ENCODE data around the gene GSTK1.
"Not testable (repeated sequence)": the region's sequence is repeated elsewhere in the genome, so short reads cannot be mapped to it uniquely, and the experiment has no call there.

The GSTK1 gene

DNA sequence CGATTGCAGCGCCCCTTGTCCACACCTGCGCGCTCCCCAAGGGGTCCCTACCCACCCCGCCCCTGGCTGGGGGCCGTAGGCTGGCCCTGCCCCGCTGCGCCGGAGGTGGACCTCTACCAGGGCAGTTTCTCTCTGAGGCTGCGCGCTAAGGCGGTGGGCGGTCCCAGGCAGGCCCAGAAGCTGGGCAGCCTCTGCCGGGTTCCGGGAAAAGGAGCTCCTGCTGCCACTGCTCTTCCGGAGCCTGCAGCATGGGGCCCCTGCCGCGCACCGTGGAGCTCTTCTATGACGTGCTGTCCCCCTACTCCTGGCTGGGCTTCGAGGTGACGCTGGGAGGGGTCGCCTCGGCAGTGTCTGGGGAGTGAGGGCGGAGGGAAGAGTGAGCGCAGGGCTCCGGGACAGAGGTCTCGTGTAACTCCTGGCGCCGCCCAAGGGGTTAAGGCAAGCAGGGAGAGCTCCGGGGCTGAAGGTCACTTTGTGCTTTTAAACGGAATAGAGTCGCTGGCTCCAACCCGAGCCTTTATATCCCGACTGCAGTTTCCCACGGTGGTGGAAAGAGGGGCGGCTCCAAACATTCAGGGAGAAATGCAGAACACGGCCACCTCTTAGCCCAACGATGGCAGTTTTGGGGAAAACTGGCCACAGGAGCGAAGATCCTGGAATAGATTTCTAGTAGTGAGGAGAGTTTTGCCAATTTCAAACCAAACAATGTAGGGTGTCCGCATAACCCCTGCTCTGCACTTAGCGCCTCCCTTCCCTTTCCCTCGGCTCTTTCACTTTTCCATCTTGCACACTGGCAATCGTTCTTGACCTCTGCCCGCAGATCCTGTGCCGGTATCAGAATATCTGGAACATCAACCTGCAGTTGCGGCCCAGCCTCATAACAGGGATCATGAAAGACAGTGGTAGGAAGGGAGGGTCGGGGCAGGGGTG, at the start of gene GSTK1:
TSS of gene GSTK1 (plus strand) at position 176 of the 930 bp plus-strand sequence. CDS start at position 249, 73 bp downstream.
- FAIRE-seq, result no peak

DNA sequence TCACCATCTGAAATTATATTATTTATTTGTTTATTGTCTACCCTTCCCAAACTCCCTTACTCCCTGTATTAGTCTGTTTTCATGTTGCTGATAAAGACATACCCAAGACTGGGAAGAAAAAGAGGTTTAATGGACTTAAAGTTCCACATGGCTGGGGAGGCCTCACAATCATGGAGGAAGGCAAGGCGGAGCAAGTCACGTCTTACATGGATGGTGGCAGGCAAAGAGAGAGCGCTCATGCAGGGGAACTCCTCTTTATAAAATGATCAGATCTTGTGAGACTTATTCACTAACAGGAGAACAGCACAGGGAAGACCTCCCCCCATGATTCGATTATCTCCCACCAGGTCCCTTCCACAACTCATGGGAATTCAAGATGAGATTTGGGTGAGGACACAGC, 49.8 kb upstream of the GSTK1 start:
- FAIRE-seq, result not testable (repeated sequence)

DNA sequence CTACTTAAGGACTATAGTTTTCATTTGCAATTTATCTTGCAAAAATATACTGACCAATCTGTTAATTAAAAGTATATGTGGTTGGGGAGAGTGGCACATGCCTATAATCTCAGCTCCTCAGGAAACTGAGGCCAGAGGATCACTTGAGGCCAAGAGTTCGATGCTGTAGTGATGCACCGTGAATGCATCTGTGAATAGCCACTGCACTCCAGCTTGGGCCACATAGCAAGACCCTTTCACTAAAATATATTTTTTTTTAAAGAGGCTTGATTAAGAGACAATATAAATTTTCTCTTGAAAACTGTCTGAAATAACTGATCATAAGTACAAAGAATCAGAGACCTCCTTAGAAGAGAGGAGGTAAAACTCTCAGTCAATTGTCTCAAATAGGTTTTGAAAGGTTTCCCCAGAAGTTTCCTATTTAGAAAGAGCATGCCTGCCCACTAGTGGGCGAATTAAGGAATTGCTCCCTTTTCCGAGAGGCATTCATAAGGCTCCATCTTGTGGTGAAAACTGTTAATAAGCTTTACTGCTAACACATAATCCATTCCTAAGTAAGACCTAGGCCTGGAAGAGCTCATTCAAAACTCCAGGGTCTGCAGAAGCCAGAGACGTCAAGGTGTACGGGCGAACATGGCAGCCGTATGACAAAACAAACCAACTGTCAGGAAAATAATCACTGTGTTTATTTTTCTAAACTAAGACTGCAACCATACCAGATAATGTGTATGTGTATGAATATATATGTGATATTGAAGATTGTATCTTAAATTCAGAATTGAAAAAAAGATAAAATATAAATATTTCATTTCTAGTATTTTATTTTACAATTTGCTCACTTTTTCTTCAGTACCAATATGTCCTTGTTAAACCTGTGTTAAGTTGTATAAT, 48.2 kb upstream of the GSTK1 start:
- FAIRE-seq, result peak; percentile 95

DNA sequence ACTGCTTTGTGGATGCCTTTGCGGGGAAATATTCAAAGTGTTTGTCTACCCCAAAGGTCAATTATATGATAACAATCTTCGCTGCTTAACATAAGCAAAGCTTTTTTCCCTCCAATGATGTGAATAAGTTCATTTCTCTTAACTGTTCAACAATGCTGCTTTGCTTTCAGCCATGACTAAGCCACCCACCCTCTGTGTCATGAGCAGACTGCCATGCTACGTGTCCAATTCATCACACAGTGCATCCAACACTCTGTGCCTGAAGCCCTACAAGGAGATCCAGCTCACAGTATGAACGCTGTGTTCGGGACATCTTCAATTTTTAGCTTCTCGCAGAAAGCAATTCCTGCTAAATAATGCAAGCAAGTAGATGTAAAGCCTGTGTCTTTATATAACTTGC, 47.1 kb upstream of the GSTK1 start:
- FAIRE-seq, result no peak

DNA sequence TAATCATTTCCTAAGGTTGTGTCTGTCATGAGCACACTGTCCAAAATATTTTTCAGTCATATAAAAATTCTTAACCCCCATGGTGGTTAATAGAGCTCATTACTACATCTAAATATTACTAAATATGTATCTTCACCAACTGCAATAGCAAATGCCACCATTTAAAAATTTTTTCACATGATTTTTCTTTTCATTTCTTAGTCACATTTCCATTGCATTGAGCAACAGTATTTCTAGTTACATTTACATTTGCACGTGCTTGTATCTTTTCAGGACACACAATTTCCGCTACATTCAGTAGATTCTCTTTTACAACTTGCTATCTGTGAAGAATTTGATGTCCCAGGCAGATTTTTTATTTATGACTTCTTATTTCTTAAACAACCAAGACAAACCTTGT, 46.6 kb upstream of the GSTK1 start:
- no peak for FAIRE-seq

DNA sequence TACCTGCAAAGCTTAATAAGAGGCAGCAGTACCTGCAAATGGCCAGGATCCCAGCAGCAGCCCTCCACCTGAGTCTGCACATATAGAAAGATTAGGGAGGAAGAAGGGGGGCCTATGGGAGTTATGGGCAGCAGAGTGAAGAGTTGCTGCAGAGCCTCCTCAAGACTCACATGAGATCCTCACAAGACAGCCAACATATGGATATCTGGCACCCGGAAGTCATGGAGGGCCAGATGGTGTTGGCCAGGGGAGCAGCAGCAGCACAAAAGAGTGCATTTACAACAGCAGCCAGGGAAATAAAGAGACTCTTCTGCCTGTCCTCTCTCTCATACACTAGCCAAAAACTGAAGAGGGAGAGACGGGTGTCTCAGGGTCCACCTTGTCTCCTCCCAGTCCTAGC, 45.4 kb upstream of the GSTK1 start:
- no peak for FAIRE-seq

DNA sequence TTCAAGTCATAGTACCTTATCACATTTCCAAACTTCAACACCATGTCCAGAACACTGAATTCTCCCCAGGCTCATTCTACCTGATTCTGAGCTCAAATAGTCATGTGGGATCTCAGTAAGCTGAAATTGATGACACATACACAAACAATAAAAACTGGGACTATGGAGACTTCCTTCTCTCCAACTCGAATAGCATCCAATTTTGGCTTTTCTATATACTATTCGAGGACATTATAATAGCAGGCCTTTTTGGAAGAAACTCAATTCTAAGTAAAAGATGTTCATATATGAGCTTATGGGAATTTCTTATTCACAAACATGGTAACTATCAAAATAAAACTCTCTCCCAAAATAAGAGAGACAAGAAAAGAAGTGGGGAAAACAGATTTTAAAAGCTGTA, 42.0 kb upstream of the GSTK1 start:
- no peak for FAIRE-seq

DNA sequence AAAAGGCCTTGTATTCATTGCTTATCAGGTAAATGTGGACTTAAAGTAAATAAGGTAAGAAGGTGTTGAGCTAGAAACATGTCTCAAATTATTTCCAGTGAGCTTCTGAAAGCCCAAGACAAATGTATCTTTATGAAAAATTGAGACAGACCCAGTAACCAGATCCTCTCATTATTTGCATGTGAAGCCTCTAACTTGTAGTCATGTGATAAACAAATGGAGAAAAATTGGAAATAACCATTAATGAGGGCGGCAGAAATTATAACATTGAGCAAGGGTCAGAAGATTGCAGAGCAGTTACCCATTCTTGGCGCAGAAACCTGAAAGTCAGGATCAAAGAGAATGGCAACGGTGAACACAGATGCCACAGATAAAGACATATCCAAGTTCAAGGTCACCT, 41.5 kb upstream of the GSTK1 start, which contains the start of gene TAS2R40:
TSS of gene TAS2R40 (plus strand) at position 301 of the 400 bp plus-strand sequence. CDS start at position 343, 42 bp downstream.
- FAIRE-seq, result no peak

DNA sequence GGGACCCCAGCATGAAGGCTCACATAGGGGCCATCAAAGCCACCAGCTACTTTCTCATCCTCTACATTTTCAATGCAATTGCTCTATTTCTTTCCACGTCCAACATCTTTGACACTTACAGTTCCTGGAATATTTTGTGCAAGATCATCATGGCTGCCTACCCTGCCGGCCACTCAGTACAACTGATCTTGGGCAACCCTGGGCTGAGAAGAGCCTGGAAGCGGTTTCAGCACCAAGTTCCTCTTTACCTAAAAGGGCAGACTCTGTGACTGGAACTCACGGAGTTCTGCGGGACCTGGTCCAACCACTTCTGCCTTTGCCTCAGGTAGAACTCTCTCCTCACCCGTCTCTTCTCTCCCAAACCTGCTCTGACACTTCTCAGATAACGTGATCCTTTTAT, 40.5 kb upstream of the GSTK1 start:
- FAIRE-seq, result no peak

DNA sequence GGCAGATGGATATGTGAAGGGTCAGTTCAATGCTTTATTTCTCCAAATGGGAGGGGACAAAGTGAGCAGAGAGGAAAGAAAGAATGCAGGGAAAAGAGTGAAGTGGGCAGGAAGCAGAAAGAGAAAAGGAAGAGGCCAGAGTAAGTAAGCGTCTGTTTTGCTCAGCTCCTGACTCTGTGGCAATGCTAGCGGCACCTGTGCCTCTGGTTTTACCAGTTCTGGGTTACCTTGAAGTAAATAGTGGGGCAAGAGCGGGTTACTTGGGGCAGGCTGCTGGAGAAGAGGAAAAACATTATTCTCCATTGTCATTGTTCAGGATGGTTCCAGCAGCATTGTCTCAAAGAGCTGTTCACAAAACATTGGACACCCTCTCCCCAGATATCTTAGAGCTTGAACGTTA, 39.5 kb upstream of the GSTK1 start:
- no peak for FAIRE-seq

DNA sequence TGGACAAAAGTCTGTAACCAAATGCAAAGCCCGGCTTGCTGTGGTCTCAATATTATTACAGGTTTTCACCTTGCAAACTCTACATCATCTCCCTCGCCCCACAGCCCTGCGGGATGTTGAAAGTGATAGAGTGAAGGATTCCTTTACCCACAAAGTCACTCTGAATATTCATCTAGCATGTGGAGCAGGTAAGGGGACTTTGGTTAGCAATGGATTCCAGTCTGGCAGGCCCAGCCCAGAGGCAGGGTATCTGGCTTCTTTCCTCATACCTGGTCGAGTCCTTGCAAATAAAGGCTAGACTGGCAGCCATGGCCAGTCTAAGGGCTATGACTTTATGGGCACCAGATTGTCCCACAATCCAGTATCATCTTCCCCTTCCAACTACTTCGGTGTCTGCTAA, 38.2 kb upstream of the GSTK1 start:
- no peak for FAIRE-seq

DNA sequence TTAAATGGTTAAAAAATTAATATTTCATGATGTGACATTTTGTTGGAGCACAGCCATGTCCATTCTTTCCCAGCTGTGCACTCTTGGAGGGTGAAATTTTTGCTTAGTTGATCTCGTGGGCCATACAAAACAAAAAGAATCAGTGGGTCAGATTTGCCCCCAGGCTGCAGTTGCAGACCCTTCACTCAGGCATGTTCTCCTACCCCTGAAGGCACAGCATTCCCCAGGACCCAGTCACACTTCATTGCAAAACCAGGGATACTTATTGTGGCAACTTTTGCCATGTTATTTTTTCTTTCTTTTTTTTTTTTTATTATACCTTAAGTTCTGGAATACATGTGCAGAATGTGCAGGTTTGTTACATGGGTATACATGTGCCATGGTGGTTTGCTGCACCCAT, 35.4 kb upstream of the GSTK1 start:
- FAIRE-seq, result no peak

DNA sequence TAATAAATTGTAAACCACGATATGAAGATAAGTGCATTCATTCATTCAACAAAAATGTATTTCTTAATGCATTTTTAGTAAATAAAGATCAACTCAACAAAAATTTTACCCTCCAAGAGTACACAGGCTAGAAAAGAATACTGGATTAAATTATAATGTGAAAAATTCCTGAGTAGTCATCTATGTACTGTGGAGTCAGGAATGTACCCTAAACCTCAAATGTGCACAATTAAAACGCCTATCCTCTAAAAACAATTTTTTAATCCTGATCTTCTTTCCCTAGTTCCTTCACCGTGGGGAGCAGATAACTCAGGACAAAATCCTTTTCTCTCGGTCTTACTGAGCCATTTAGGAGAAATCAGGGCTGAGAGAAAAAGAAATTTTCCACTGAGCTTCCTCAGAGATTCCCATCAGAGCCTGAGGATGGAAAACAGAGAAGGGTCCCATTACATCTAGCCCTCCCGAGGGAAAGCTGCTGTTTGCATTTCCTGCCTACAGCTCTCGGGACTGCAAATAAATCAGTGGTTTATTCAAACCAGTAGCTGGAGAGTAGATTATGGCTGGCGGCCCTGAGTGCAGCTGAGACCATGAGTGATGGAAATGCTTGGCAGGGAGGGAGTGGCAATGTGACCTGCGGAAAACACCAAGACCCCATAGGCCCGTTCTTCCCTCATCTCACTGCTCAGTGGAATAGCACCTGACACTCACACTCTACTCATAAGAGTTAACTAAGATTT, 34.0 kb upstream of the GSTK1 start:
- no peak for FAIRE-seq

DNA sequence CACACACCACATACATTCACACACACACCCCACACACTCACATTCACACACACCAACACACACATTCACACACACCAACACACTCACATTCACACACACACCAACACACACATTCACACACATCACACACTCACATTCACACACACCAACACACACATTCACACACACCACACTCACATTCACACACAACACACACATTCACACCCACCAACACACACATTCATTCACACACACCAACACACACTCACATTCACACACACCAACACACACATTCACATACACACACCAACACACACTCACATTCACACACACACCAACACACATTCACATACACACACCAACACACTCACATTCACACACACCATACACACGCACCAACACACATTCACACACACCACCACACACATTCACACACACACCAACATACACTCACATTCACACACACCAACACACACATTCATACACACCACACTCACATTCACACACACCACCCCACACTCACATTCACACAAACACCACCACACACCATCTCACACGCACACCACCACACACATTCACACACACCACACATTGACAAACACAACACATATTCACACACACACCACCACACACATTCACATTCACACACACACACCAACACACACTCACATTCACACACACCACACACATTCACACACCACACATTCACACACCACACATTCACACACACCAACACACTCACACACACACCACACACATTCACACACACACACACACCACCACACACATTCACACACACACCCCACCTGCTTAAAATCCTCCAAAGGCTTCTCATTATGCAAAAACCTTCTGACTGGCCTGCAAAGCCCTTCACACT, 32.4 kb upstream of the GSTK1 start:
- FAIRE-seq, result no peak

DNA sequence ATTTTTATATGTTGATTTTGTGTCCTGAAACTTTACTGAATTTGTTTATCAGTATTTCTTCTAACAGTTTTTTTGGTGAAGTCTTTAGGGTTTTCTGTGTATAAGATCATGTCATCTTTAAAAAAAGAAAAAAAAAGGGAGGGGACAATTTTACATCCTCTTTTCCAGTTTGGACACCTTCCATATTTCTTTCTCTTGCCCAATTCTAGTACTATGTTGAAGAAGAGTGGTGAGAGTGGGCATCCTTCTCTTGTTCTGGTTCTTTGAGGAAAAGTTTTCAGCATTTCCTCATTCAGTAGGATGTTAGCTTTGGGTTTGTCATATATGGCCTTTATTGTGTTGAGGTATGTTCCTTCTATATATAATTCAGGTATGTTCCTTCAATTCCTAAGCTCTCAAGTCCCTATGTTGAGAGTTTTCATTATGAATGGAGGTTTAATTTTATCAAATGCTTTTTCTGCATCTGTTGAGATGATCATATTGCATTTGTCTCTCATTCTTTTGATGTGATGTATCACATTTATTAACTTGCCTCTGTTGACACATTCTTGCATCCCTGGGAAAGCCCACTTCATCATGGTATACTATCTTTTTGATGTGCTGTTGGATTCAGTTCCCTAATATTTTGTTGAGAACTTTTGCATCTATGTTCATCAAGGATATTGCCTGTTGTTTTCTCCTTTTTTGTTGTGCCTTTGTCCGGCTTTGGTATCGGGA, 29.3 kb upstream of the GSTK1 start:
- FAIRE-seq, result no peak

DNA sequence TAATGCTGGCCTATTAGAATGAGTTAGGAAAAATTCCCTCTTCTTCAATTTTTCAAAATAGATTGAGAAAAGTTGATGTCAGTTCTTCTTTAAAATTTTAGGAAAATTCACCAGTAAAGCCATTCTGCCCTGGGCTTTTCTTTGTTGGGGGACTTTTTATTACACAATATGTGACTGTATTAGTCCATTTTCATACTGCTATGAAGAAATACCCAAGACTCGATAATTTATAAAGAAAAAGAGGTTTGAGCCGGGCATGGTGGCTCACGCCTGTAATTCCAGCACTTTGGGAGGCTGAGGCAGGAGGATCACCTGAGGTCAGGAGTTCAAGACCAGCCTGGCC, 28.7 kb upstream of the GSTK1 start:
- no peak for FAIRE-seq

DNA sequence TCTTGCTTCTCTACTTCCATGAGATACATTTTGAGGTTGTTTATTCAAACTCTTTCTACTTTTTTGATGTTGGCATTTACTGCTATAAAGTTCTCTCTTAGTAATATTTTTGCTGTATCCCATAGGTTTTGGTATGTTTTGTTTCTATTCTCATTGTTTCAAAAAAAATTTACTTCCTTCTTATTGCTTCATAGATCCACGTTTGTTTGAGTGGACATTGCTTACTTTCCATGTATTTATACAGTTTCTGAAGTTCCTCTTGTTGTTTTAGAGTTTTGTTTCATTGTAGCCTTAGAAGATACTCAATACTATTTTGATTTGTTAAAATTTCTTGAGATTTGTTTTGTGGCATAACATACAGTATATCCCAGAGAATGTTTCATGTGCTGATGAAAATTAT, 27.7 kb upstream of the GSTK1 start:
- no peak for FAIRE-seq

DNA sequence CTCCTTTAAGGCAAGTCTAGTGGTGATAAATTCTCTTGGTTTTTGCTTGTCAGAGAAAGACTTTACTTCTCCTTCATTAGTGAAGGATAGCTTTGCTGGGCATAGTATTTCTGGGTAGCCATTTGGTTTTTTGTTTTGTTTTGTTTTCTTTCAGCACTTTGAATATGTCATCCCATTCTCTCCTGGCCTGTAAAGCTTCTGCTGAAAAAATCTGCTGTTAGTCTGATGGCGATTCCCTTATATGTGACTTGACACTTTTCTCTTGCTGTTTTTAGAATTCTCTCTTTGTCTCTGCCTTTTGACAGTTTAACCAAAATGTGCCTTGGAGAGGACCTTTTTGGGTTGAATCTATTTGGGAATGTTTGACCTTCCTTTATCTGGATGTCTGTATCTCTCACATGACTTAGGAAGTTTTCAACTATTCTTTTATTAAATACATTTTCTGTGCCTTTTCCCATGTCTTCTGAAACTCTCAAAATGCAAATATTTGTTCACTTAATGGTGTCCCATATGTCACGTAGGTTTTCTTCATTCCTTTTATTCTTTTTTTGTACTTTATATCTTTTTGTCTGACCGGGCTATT, 26.7 kb upstream of the GSTK1 start:
- FAIRE-seq, result no peak

DNA sequence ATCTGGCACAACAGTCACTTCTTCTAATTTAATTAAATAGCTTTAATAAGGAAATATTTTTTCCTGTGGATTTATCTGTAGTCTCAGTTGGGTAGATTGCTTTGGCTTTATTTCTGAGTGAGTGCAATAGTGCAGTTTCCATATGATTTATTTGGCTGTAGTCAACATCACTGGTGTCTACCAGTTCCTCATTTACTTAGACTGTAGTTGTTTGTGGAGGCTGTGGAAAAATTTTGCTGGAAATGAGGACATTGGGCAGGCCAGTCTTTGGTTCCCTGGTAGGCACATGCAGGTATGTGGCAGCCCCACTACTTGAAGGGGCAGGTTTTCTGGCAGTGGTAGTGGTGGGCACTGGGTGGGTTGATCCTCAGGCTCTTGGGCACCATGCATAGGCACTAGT, 25.9 kb upstream of the GSTK1 start:
- no peak for FAIRE-seq

DNA sequence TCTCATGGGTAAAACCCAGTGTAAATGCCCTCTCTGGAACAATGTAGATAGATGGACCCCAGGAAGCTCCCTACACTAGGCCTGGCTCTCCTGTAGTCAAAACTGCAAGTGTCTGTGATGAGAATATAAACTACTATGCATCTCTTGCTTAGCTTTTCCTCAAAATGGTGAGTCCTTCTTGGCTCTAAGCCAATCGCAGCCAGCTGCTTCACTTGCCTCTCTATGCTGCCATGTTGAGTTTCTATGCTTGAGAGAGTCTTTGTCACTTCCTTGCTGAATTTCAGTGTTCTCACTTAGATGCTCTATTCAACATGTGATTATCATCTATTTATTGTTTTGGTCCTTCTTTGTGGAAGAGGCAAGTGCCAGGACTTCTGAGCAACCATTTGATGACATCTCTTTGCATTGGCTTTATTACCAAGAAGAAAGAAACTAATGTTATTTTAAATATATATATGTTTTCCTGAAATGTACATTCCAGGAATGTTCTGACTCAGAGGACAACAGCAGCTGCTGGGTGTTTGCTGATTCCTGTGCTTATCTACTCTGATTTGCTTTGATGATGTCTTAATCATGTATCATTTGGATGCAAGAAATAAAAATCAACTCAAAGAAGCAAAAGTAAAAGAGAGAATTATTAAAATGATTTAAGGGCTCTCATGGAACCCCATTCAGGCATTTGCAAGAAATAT, 24.8 kb upstream of the GSTK1 start:
- no peak for FAIRE-seq

Data from endometrium (tissue), 2 donors.